ENCODE measurements around the gene AGBL5.
"Not testable (repeated sequence)": the region's sequence is repeated elsewhere in the genome, so short reads cannot be mapped to it uniquely, and the experiment has no call there.

Gene AGBL5

DNA sequence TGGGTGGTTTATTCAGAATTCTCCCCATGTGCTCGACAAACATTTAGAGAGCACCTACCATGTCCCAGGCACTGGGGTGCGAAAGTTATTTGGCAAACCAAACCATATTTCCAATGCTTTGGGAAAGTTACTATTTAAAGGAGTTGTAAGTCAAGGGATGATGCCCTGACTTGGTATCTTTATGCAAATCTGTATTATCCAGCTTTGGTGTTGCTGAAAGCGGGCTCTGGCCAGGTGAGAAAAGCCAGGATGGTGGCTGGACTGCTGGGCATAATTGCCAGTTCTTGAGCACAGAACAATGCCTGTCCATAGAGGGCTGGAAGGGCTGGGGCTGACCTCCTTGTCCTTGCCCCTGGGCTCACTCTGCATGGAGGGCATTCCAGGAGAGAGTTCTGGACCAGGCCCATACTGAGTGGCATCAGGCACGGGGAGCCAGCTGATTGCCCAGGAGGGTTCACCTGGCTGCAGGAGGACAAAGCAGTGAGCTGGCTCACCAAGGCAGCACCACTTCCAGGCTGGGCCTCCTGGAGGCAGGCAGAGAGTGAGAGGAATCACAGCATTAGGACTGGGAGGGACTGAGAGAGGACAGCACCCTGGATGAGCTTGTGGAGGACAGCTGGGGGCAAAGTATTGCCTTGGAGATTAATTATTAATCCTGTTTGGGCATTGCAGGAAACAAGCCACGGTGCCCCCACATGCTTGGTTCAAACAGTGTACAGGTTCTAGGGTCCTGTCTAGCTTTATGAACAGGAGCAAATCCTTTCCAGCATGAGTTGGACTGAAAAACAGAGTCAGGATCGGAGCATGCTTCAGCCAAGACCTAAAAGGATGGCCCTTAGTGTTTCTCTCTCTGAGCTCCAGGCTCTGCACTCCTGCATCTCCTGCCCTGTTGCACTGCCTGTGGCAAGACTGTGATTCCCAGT lies 42.2 kb downstream of the AGBL5 start:
- no peak for DNase-seq

DNA sequence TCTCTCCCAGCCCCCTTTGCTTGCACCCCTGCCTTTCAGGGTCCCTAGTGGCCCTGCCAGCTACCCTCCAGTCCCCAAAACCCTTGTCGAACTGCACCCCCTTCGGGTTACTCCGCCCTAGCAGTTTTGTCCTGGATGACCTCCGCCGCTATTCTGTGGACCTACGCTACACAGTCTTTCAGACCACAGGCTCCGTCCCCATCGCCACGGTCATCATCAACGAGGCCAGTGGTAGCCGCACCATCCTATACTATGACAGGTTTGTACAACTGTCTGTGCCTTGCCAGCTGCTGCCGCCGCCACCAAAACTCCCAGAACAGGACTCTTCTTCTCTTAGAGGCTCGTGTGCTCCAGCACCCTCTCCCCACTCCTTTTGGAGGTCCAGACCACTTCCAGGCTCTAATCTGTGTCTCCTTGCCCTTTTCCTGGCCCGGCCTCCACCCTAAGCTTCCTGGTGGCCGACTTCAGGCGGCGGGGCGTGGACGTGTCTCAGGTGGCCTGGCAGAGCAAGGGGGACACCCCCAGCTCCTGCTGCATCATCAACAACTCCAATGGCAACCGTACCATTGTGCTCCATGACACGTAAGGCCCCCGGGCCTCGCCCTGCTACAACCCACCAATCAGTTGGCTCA lies 43.0 kb downstream of the AGBL5 start:
- no peak for DNase-seq

DNA sequence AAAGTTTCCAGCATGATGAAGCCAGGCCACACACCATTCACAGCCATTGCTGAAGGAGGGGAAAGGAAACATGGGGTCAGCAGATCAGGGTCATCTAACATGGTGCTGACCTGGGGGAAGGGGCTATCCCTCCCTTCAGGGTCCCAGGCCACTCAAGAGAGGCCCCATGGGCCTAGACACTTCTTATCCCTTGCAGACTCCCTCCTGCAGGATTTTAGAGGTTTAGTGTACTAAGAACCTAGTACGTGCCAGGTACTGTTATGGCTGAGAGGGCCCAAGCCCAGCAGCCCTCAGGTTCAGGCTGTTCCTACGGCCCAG lies 43.9 kb downstream of the AGBL5 start:
- no peak for DNase-seq

DNA sequence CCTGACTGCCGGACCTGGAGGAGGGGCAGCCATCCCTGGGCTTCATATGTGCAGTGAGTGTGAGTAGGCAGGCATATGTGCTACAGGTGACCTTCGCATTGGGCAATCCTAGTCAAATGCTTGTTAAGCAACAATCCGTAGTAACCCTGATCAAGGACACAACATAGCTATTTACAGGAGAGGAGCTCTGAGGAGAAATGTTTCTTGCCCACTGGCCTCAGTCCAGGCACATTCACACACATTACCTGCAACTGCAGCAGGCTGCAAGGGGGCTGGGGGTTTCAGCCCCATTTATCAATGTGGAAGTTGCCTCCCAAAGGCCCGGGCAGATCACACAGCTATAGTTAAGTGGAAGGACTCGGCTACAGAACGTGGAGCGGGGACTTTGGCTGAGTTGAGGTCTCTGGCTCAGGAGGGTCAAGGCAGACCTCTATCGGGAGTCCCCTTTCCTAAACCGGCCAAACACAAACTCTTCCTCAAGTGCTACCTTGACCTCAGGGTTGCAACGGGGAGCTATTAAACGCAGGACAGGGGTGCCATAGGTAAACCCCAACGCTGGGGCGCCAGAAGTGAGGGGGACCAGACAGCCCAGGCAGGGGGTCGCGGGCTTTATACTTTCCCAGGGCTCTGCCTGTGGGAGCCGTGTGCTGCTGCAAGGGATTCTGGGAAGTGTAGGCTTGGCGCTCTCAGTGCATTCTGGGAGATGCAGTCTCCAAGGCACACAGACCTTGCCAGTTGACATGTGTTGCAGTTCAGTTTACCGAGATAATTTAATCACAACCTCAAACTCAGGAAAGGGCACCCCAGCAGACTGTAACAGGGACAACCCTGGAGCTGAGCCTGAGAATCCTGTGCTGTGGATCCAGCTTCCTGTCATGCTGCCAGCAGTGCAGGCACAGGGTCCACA lies 44.5 kb downstream of the AGBL5 start:
- no peak for DNase-seq

DNA sequence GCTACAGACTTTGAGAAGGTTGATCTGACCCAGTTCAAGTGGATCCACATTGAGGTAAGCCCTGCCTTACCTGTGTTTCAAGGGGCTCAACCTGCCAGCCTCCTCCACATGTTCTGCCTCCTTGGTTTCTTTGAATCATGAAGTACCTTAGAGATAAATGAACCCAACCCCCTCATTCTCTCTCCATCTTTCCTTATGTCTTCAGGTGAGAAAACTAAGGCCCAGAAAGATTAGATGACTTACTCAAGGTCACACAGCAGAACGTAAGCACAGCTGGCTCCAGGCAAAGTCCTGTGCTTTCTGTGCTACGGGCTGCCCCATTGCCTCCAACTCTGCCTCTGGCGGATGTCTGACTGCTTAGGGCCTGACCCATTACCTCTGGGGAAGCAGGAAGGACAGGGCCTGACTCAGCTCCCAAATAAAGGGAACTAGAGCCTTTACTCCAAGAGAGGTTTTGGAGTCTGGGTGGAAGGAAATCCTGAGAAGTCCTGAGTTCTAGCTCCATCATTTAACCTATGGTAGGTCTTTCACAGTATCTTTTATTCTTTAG lies 45.4 kb downstream of the AGBL5 start:
- DNase-seq, result no peak

DNA sequence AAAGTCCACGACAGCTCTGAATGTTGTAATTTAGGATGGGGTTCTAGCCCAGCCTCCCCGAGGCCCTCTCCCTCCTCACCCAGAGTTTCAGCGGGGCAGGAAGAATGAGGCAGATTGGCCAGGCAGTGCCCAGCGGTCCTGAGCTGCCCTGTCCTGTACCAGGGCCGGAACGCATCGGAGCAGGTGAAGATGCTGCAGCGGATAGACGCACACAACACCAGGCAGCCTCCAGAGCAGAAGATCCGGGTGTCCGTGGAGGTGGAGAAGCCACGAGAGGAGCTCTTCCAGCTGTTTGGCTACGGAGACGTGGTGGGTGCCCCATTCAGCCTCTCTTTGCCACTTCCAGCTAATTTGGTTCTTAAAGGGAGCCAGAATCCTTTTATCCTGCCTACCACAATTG lies 45.9 kb downstream of the AGBL5 start:
- DNase-seq, result no peak

DNA sequence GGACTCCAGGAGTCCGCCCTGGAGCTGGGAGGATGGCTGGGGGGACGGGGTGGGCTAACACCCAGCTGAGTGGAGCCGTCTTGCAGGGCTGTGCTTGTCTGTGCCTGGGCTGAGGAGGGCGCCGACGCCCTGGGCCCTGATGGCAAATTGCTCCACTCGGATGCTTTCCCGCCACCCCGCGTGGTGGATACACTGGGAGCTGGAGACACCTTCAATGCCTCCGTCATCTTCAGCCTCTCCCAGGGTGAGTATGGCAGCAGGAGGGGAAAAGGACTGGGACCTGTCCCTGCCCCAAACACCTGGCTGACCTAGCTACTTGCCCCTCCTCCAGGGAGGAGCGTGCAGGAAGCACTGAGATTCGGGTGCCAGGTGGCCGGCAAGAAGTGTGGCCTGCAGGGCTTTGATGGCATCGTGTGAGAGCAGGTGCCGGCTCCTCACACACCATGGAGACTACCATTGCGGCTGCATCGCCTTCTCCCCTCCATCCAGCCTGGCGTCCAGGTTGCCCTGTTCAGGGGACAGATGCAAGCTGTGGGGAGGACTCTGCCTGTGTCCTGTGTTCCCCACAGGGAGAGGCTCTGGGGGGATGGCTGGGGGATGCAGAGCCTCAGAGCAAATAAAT lies 48.0 kb downstream of the AGBL5 start:
- no peak for DNase-seq

DNA sequence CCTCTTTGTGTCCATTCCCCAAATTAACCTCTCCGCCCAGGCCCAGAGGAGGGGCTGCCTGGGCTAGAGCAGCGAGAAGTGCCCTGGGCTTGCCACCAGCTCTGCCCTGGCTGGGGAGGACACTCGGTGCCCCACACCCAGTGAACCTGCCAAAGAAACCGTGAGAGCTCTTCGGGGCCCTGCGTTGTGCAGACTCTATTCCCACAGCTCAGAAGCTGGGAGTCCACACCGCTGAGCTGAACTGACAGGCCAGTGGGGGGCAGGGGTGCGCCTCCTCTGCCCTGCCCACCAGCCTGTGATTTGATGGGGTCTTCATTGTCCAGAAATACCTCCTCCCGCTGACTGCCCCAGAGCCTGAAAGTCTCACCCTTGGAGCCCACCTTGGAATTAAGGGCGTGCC lies 48.6 kb downstream of the AGBL5 start:
- no peak for DNase-seq

DNA sequence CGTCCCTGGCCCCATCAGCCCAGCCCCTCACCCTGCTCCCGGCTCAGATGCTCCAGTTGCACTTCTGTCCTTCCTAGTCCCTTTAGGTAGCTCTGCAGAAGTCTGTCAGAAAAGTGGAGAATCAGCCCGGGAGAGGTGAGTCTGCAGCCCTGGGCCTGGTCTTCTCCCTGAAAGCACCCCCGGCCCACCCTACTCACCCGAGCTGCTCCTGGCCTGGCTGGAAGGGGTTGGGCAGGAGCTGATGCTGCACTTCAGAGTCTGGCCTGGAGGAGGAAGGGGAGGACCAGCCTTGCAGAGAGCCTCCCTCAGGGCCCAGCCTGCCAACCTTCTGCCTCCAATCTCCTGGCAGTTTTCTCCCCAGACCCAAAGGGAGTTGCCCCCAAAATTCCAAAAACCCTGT lies 50.9 kb downstream of the AGBL5 start:
- DNase-seq, result no peak

DNA sequence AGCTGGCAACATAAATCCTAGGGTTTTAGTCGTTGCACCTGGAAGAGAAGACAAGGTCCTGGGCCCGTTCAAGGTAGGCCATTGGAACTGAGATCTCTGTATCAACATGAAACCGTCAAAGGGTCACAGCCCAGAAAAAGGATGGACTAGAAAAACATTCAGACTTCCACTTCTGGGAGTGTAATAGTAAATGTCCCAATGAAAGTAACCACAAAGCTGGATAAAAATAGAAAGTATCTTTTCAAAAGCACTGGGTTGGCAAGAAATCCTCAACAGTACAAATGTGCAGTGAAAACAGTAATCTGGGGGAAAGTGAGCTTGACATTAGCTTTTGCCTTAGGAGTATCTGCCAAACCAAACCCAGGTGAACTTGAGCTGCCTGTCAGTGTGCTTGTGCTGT lies 54.5 kb downstream of the AGBL5 start:
- DNase-seq, result no peak

DNA sequence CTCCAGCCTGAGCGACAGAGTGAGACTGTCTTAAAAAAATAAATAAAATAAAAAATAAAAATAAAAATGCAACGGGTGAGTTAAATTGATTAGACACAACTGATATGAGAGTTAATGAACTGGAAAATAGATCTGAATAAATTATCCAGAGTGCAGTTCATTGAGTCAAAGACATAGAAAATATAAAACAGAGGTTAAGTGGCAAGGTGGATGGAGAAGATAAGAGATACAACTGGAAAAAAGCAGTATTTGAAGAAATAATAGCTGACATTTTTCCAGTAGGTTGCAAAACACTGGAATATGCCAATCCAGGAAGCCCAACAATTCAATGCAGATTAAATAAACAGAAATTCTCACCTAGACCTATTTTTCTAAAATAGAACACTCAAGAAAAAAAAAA lies 56.8 kb downstream of the AGBL5 start:
- DNase-seq, result no peak

DNA sequence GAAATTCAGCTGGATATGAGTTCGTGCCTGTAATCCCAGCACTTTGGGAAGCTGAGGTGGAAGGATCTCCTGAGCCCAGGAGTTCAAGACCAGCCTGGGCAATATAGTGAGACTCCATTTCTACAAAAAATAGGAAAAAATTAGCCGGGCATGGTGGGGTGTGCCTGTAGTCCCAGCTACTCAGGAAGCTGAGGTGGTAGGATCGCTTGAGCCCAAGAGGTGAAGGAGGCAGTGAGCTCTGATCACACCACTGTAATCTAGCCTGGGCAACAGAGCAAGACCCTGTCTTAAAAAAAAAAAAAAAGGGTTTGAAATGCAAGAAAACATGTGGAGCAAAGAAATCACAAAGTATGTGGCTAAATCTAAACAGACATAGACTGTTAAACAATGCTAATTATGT lies 57.6 kb downstream of the AGBL5 start:
- no peak for DNase-seq

DNA sequence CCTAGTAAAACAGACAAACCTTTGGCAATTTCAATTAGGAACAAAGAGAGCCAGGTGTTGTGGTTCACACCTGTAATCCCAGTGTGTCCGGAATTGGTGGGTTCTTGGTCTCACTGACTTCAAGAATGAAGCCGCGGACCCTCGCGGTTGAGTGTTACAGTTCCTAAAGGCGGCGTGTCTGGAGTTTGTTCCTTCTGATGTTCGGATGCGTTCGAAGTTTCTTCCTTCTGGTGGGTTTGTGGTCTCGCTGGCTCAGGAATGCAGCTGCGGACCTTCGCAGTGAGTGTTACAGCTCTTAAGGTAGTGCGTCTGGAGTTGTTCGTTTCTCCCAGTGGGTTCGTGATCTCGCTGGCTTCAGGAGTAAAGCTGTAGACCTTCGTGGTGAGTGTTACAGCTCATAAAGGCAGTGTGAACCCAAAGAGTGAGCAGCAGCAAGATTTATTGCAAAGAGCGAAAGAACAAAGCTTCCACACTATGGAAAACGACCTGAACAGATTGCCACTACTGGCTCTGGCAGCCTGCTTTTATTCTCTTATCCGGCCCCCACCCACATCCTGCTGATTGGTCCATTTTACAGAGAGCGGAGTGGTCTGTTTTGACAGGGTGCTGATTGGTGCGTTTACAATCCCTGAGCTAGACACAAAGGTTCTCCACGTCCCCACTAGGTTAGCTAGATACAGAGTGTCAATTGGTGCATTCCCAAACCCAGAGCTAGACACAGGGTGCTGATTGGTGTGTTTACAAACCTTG lies 59.3 kb downstream of the AGBL5 start:
- not testable (repeated sequence) for DNase-seq

DNA sequence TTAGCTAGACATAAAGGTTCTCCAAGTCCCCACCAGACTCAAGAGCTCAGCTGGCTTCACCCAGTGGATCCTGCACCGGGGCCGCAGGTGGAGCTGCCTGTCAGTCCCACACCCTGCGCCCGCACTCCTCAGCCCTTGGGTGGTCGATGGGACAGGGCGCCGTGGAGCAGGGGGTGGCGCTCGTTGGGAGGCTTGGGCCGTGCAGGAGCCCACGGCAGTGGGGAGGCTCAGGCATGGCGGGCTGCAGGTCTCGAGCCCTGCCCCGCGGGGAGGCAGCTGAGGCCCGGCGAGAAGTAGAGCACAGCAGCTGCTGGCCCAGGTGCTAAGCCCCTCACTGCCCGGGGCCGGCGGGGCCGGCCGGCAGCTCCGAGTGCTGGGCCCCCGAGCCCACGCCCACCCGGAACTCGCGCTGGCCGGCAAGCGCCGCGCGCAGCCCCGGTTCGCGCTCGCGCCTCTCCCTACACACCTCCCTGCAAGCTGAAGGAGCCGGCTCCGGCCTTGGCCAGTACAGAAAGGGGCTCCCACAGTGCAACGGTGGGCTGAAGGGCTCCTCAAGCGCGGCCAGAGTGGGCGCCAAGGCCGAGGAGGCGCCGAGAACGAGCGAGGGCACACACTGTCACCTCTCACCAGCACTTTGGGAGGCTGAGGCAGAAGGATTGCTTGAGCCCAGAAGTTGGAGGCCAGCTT lies 60.1 kb downstream of the AGBL5 start:
- DNase-seq, result not testable (repeated sequence)

DNA sequence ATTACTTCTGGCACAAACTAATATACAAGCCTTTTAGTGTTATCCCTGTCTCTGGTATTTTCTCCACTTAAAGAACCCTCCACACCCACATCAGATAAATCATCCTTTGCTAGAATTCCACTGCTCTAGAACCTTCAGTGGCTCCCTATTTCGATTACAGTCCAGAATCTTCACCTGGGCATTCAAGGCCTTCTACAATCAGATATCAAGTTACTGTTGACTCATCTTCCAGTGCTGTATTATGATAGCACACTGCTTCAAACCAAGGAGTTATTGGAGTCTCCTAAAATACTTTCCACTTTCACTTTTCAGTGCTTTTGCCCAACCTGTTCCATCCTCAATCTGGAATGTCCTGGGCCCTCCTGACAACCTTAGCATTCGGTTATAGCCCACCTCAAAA lies 64.1 kb downstream of the AGBL5 start:
- no peak for DNase-seq

DNA sequence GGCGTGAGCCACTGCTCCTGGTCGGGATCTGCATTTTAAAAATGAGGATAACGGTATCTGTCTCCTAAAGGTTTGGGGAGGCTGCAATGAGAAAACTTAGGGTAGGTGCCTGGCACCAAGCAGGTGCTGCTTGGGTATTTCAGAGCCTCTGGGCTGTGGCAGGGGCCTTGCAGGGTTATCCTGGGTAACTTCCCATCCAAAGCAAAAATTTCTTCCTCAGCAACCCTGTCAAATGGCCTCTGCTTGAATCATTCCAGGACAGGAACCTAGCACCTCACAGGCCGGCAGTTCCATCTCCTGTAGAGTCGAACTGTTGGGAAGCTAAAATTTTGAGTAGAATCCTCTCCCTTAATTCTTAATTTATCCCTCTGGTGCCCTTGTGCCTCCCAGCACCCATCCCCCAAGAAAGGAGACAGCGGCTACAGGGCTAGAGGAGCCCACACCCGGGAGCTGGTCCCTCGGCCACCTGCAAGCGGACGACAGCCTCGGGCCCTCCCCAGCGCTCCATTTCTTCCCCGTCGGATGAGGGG lies 66.6 kb downstream of the AGBL5 start:
- no peak for DNase-seq

DNA sequence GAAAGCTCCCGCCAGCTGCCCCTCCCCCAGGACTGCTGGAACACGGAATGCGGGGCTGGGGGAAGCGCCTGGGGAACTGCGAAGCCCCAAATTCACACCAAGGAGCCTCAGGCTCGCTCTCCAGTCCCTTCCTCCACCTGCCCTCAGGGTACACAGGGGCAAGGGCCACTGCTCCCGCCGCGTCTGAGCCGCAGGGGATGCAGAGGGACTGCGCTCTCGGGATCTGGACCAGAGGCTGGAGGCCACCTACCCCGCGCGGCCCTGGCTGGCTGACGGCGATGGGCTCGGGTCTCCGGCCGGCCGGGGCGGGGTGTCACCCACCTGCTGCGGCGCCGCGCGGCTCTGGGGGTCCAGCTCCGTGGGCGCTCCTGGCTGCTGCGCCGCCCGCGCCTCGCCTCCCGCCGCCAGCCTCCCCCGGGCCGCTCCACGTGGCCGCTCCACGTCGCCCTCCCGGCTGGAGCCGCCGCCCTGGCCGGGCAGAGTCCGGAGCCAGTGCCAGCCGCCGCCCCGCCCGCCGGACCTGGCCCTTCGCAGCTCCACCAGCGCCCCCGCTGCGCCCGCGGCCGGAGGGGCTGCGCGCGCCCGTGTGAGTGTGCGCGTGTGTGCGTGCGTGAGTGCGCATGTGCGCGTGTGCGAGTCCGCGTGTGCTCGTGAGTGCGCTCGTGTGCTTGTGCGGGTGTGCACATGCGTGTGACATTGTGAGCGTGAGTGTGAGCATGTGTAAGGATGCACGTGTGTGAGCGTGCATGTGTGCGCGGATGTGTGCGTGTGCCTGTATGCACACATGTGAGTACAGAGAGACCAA lies 67.3 kb downstream of the AGBL5 start, which contains the start of gene CGREF1:
CGREF1 (minus strand) TSS at position 604 of the 805 bp plus-strand sequence. CDS start 14,762 bp downstream, outside the sequence.
- no peak for DNase-seq

DNA sequence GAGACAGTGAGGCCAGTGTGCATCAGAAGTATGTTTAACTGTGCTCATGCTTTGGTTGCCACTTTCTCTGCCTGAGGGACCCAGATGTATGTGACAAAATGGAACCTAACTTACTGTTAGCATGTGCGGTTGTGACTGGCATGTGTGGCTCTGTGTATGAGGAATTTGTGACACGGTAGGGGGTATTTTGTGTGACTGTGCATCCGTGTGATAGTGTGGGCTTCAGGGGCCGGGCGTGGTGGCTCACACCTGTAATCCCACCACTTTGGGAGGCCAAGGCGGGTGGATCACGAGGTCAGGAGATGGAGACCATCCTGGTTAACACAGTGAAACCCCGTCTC lies 67.8 kb downstream of the AGBL5 start:
- DNase-seq, result not testable (repeated sequence)
